ENCODE data around the gene TRIM37. TPM values are rescaled to one million over a fixed set of nuclear protein-coding genes. Genes with fewer than 3 reads are reported as not detected.

TRIM37 gene
- 10 to 100 TPM; 30.2 to 54.5 (median 32.0) TPM for total RNA-seq

GRCh38 chr17:59106463-59107305, at the start of gene TRIM37:
Gene TRIM37, minus strand, starts transcription at chr17:59106880. Its CDS starts 419 bp downstream, at chr17:59106461.
- peak; percentile 92 to 98 (median 97) for ATAC-seq (replicated peaks in 6 of 8)
- WGBS, 10 experiments: 0 to 10% (median 2%) methylated on average over 2 to 13 of the region's 89 CpGs; no CpG with 5 or more reads in 6 of the 10 experiments
- in situ Hi-C loops (cut with MboI; ENCODE audit: low pct_unique_long_range_greater_than_20kb in 2 of 9, low sequenced_read_pairs in 9 of 9, unreplicated experiment in 9 of 9): no loop called here

GRCh38 chr17:59155439-59156177, 48.9 kb upstream of the TRIM37 start, which contains the start of gene PRR11:
Gene PRR11, plus strand, starts transcription at chr17:59155746. Its CDS starts 14,007 bp downstream, at chr17:59169753.
- 0 to 20% (median 0%) methylated on average over 1 to 14 of the region's 25 CpGs; no CpG with 5 or more reads in 1 of the 10 experiments for WGBS, 10 experiments
- ATAC-seq (replicated peaks in 6 of 8): peak; percentile 85 to 91 (median 90)
- in situ Hi-C loops (cut with MboI; ENCODE audit: low pct_unique_long_range_greater_than_20kb in 2 of 9, low sequenced_read_pairs in 9 of 9, unreplicated experiment in 9 of 9): no loop called here
- Histone ChIP-seq H3K4me3 (peak within 1 kb of the TSS; percentile 67 to 93 (median 77)), H3K27ac (peak within 1 kb of the TSS; percentile 85 to 87), H3K4me1 (replicated peaks in 1 of 2) (peaks cover 0 to 18% of the 10 kb centered on the region in 2 donors)

More at GRCh38 chr17:59106463-59107305, at the start of gene TRIM37:
- Histone ChIP-seq H3K27ac (peak within 1 kb of the TSS; percentile 74 to 79), H3K4me3 (peak within 1 kb of the TSS; percentile 58 to 82 (median 72)), H3K4me1 (replicated peaks in 1 of 2) (peaks cover 0 to 12% of the 10 kb centered on the region in 2 donors)

GRCh38 chr17:59154721-59155438, 48.2 kb upstream of the TRIM37 start, which contains the start of gene SKA2:
Gene SKA2, minus strand, starts transcription at chr17:59155186. Its CDS starts 23 bp downstream, at chr17:59155163.
- in situ Hi-C loops (cut with MboI; ENCODE audit: low pct_unique_long_range_greater_than_20kb in 2 of 9, low sequenced_read_pairs in 9 of 9, unreplicated experiment in 9 of 9): no loop called here
- peak; percentile 84 to 91 (median 88) for ATAC-seq (replicated peaks in 6 of 8)
- Histone ChIP-seq H3K27ac (peak within 1 kb of the TSS; percentile 85 to 87), H3K4me1 (replicated peaks in 1 of 2) (peaks cover 0 to 18% of the 10 kb centered on the region in 2 donors), H3K4me3 (peak within 1 kb of the TSS; percentile 67 to 93 (median 77))
- WGBS, 10 experiments: 0 to 2% (median 0%) methylated on average over 1 to 23 of the region's 39 CpGs; no CpG with 5 or more reads in 1 of the 10 experiments

- peaks cover 0 to 18% of the 10 kb centered on the region in 2 donors for H3K4me1 ChIP-seq (replicated peaks in 1 of 2)
- H3K4me3 ChIP-seq: peak overlapping the region; percentile 67 to 93 (median 77)
- ATAC-seq (replicated peaks in 6 of 8): no peak
- H3K27ac ChIP-seq: peak overlapping the region; percentile 85 to 87
- WGBS, 10 experiments: 0 to 3% (median 0%) methylated on average over 4 to 10 of the region's 25 CpGs; no CpG with 5 or more reads in 3 of the 10 experiments
- in situ Hi-C loops (cut with MboI; ENCODE audit: low pct_unique_long_range_greater_than_20kb in 2 of 9, low sequenced_read_pairs in 9 of 9, unreplicated experiment in 9 of 9): no loop called here
Measured at GRCh38 chr17:59154292-59154720, 47.6 kb upstream of the TRIM37 start.

- H3K27ac ChIP-seq: no peak overlapping the region
- no peak for ATAC-seq (replicated peaks in 6 of 8)
- in situ Hi-C loops (cut with MboI; ENCODE audit: low pct_unique_long_range_greater_than_20kb in 2 of 9, low sequenced_read_pairs in 9 of 9, unreplicated experiment in 9 of 9): no loop called here
- 0 to 57% (median 11%) methylated on average over 1 of the region's 1 CpG; no CpG with 5 or more reads in 1 of the 10 experiments for WGBS, 10 experiments
- H3K4me3 ChIP-seq: peak overlapping the region; percentile 67 to 93 (median 77)
- H3K4me1 ChIP-seq (replicated peaks in 1 of 2): peaks cover 0 to 18% of the 10 kb centered on the region in 2 donors
Measured at GRCh38 chr17:59152925-59153324, 46.2 kb upstream of the TRIM37 start.

GRCh38 chr17:59151591-59151990, 44.9 kb upstream of the TRIM37 start:
- Histone ChIP-seq H3K4me3 (peak overlapping the region; percentile 4 to 25 (median 14)), H3K27ac (no peak overlapping the region), H3K4me1 (replicated peaks in 1 of 2) (peaks cover 0 to 18% of the 10 kb centered on the region in 2 donors)
- WGBS, 10 experiments: 25 to 100% (median 77%) methylated on average over 1 of the region's 1 CpG; no CpG with 5 or more reads in 1 of the 10 experiments
- in situ Hi-C loops (cut with MboI; ENCODE audit: low pct_unique_long_range_greater_than_20kb in 2 of 9, low sequenced_read_pairs in 9 of 9, unreplicated experiment in 9 of 9): no loop called here
- ATAC-seq (replicated peaks in 6 of 8): no peak

GRCh38 chr17:59151006-59151405, 44.3 kb upstream of the TRIM37 start:
- H3K4me1 ChIP-seq (replicated peaks in 1 of 2): peaks cover 0 to 18% of the 10 kb centered on the region in 2 donors
- H3K27ac ChIP-seq: no peak overlapping the region
- WGBS, 10 experiments: 70 to 94% (median 84%) methylated on average over 1 to 5 of the region's 5 CpGs
- ATAC-seq (replicated peaks in 6 of 8): no peak
- in situ Hi-C loops (cut with MboI; ENCODE audit: low pct_unique_long_range_greater_than_20kb in 2 of 9, low sequenced_read_pairs in 9 of 9, unreplicated experiment in 9 of 9): no loop called here
- no peak overlapping the region for H3K4me3 ChIP-seq

GRCh38 chr17:59149841-59150511, 43.3 kb upstream of the TRIM37 start:
- Histone ChIP-seq H3K27ac (no peak overlapping the region), H3K4me1 (replicated peaks in 1 of 2) (peaks cover 0 to 18% of the 10 kb centered on the region in 2 donors), H3K4me3 (no peak overlapping the region)
- WGBS, 10 experiments: 86 to 100% (median 95%) methylated on average over 1 to 5 of the region's 5 CpGs; no CpG with 5 or more reads in 2 of the 10 experiments
- in situ Hi-C loops (cut with MboI; ENCODE audit: low pct_unique_long_range_greater_than_20kb in 2 of 9, low sequenced_read_pairs in 9 of 9, unreplicated experiment in 9 of 9): no loop called here
- ATAC-seq (replicated peaks in 6 of 8): no peak

- peaks cover 0 to 18% of the 10 kb centered on the region in 2 donors for H3K4me1 ChIP-seq (replicated peaks in 1 of 2)
- H3K27ac ChIP-seq: no peak overlapping the region
- WGBS, 10 experiments: 76 to 100% (median 94%) methylated on average over 1 to 2 of the region's 2 CpGs; no CpG with 5 or more reads in 4 of the 10 experiments
- in situ Hi-C loops (cut with MboI; ENCODE audit: low pct_unique_long_range_greater_than_20kb in 2 of 9, low sequenced_read_pairs in 9 of 9, unreplicated experiment in 9 of 9): no loop called here
- no peak for ATAC-seq (replicated peaks in 6 of 8)
- no peak overlapping the region for H3K4me3 ChIP-seq
Measured at GRCh38 chr17:59149051-59149450, 42.4 kb upstream of the TRIM37 start.

- Histone ChIP-seq H3K4me3 (no peak overlapping the region), H3K4me1 (replicated peaks in 1 of 2) (no peaks in the 10 kb centered on the region), H3K27ac (no peak overlapping the region)
- no peak for ATAC-seq (replicated peaks in 6 of 8)
- in situ Hi-C loops (cut with MboI; ENCODE audit: low pct_unique_long_range_greater_than_20kb in 2 of 9, low sequenced_read_pairs in 9 of 9, unreplicated experiment in 9 of 9): no loop called here
- WGBS, 10 experiments: 94 to 100% (median 100%) methylated on average over 1 to 4 of the region's 4 CpGs; no CpG with 5 or more reads in 3 of the 10 experiments
Measured at GRCh38 chr17:59145571-59146096, 39.0 kb upstream of the TRIM37 start.

- Histone ChIP-seq H3K4me1 (replicated peaks in 1 of 2) (no peaks in the 10 kb centered on the region), H3K27ac (no peak overlapping the region), H3K4me3 (no peak overlapping the region)
- no peak for ATAC-seq (replicated peaks in 6 of 8)
- in situ Hi-C loops (cut with MboI; ENCODE audit: low pct_unique_long_range_greater_than_20kb in 2 of 9, low sequenced_read_pairs in 9 of 9, unreplicated experiment in 9 of 9): no loop called here
- WGBS, 10 experiments: 60 to 100% (median 100%) methylated on average over 1 of the region's 1 CpG; no CpG with 5 or more reads in 3 of the 10 experiments
Measured at GRCh38 chr17:59141860-59142259, 35.2 kb upstream of the TRIM37 start.

Data from motor neuron (in vitro differentiated cells).